H1 (cell line): Measurements from ENCODE around the gene MTX3.

Source experiments
- CREB1 ChIP-seq: IDR thresholded peaks from 2 replicates; pipeline ENCODE4 v1.6.1; 2012; ENCODE audit warnings: inconsistent platforms
- EP300 ChIP-seq, 2 experiments: IDR thresholded peaks; 1 replicate in 1 of 2; 2 replicates in 1 of 2; pipeline ENCODE4 v1.6.1; 2011 to 2012; ENCODE audit warnings: low read depth in 2 of 2, low read length in 2 of 2, mild to moderate bottlenecking in 2 of 2, borderline replicate concordance in 1 of 2, inconsistent platforms in 1 of 2, moderate library complexity in 1 of 2
- POLR2A ChIP-seq, 2 experiments: IDR thresholded peaks; 1 replicate in 1 of 2; 2 replicates in 1 of 2; pipeline ENCODE4 v1.6.1; 2011; ENCODE audit warnings: low read depth in 2 of 2, low read length in 2 of 2, mild to moderate bottlenecking in 2 of 2; ENCODE audit errors: control extremely low read depth in 1 of 2
- TF ChIP-seq, protein P1 (sequence below): IDR thresholded peaks from 2 replicates; pipeline ENCODE4 v1.6.1; 2011; ENCODE audit warnings: low read length, improper control_type of control experiment

GRCh38 chr5:80039650-80040049 is 48.6 kb upstream of the MTX3 start:
- TF ChIP-seq CREB1 (no peak), EP300 (IDR thresholded peaks at IDR 0.05; ENCODE audit: borderline replicate concordance in 1 of 2, low read depth in 2 of 2, low read length in 2 of 2) (no peak), POLR2A (IDR thresholded peaks at IDR 0.05; ENCODE audit: control extremely low read depth in 1 of 2, low read depth in 2 of 2, low read length in 2 of 2) (no peak)
- TF ChIP-seq, protein P1, sequence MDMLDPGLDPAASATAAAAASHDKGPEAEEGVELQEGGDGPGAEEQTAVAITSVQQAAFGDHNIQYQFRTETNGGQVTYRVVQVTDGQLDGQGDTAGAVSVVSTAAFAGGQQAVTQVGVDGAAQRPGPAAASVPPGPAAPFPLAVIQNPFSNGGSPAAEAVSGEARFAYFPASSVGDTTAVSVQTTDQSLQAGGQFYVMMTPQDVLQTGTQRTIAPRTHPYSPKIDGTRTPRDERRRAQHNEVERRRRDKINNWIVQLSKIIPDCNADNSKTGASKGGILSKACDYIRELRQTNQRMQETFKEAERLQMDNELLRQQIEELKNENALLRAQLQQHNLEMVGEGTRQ: no peak
